Keratinocyte (primary cell): ENCODE measurements around the gene PLAAT5. TPM values are rescaled to one million over a fixed set of nuclear protein-coding genes. Genes with fewer than 3 reads are reported as not detected.

ENCODE experiments used
- DNase-seq: peaks from one replicate; pipeline ENCODE4 v3.0.0-alpha.2; 2011; ENCODE audit warnings: low read depth, missing footprints, low spot score
- FAIRE-seq: peaks from 2 replicates; lab custom pipeline; 2011; peaks lifted over from hg19 to GRCh38; lab: Jason Lieb, UNC
- H2AFZ ChIP-seq: 2 replicates; pipeline ENCODE4 v1.6.0; 2012; ENCODE audit warnings: low read length, control low read depth, inconsistent platforms; ENCODE audit not compliant: control insufficient read depth
- H3K27ac ChIP-seq: 2 replicates; pipeline ENCODE4 v1.5.1; 2011; ENCODE audit warnings: low read length; ENCODE audit not compliant: control insufficient read depth, insufficient read depth
- H3K27me3 ChIP-seq: 3 replicates; pipeline ENCODE4 v1.6.0; 2011; ENCODE audit warnings: low read length; ENCODE audit not compliant: control insufficient read depth, insufficient read depth; ENCODE audit errors: extremely low read depth
- H3K36me3 ChIP-seq, 2 experiments: 2 replicates in 1 of 2; 3 replicates in 1 of 2; pipeline ENCODE4 v1.5.1; 2011; ENCODE audit warnings: low read length in 2 of 2, mild to moderate bottlenecking in 1 of 2; ENCODE audit not compliant: control insufficient read depth in 2 of 2, insufficient read depth in 2 of 2; ENCODE audit errors: extremely low read depth in 1 of 2
- H3K4me1 ChIP-seq: 3 replicates; pipeline ENCODE4 v1.5.1; 2011; ENCODE audit warnings: low read length; ENCODE audit not compliant: control insufficient read depth, insufficient read depth; ENCODE audit errors: extremely low read depth
- H3K4me2 ChIP-seq: 3 replicates; pipeline ENCODE4 v1.6.0; 2011; ENCODE audit warnings: low read depth, low read length; ENCODE audit not compliant: control insufficient read depth, insufficient read depth; ENCODE audit errors: extremely low read depth
- H3K4me3 ChIP-seq, 3 experiments: fragments of 200-600 bp in 1 of 3; sonication (generic) in 1 of 3; 2 replicates in 2 of 3; 3 replicates in 1 of 3; pipeline ENCODE4 v1.5.1; 2011 to 2016; ENCODE audit warnings: low read length in 3 of 3, mild to moderate bottlenecking in 3 of 3, control low read depth in 2 of 3, inconsistent platforms in 1 of 3, low read depth in 1 of 3, mixed read lengths in 1 of 3, mixed run types in 1 of 3, moderate library complexity in 1 of 3; ENCODE audit not compliant: control insufficient read depth in 2 of 3, insufficient read depth in 2 of 3; ENCODE audit errors: extremely low read depth in 1 of 3
- H3K79me2 ChIP-seq: 2 replicates; pipeline ENCODE4 v1.6.0; 2012; ENCODE audit warnings: low read length; ENCODE audit not compliant: control insufficient read depth, insufficient read depth
- H3K9ac ChIP-seq: 3 replicates; pipeline ENCODE4 v1.6.0; 2011; ENCODE audit warnings: low read length; ENCODE audit not compliant: control insufficient read depth, insufficient read depth; ENCODE audit errors: extremely low read depth
- H3K9me1 ChIP-seq: 3 replicates; pipeline ENCODE4 v1.6.0; 2011; ENCODE audit warnings: low read length; ENCODE audit not compliant: control insufficient read depth, insufficient read depth; ENCODE audit errors: extremely low read depth
- H3K9me3 ChIP-seq: 2 replicates; pipeline ENCODE4 v1.5.1; 2012; ENCODE audit warnings: low read depth, low read length; ENCODE audit not compliant: control insufficient read depth
- H4K20me1 ChIP-seq: 3 replicates; pipeline ENCODE4 v1.6.0; 2011; ENCODE audit warnings: low read length; ENCODE audit not compliant: control insufficient read depth, insufficient read depth; ENCODE audit errors: extremely low read depth
- CTCF ChIP-seq, 3 experiments: IDR thresholded peaks in 1 of 3; conservative IDR thresholded peaks in 1 of 3; optimal IDR thresholded peaks in 1 of 3; 2 replicates in 2 of 3; 3 replicates in 1 of 3; pipeline versions ENCODE3 to v1.5.1; 2011; ENCODE audit warnings: low read length in 3 of 3, mild to moderate bottlenecking in 3 of 3, moderate library complexity in 2 of 3, control low read depth in 1 of 3, inconsistent platforms in 1 of 3; ENCODE audit not compliant: insufficient read depth in 2 of 3; ENCODE audit errors: extremely low read depth in 1 of 3
- EZH2 ChIP-seq: IDR thresholded peaks from one replicate; pipeline ENCODE4 v1.6.1; 2012; ENCODE audit warnings: inconsistent platforms, mild to moderate bottlenecking, low read length, moderate library complexity
- dilution Hi-C: fragments of 300-500 bp; cut with MboI; formaldehyde crosslinking; loops from one replicate; pipeline ENCODE4 v1.7.0; 2020; ENCODE audit warnings: low sequenced_read_pairs; ENCODE audit not compliant: extremely low pct_ligation_motif_present
- polyA plus RNA-seq, 5 experiments: library from polyadenylated mRNA; depleted of rRNA in 3 of 5; stranded (reverse) in 3 of 5; stranded (forward) in 1 of 5; unstranded in 1 of 5; fragments of >200 nt; gene quantifications; 1 replicate in 1 of 5; 2 replicates in 3 of 5; 3 replicates in 1 of 5; pipeline versions ENCODE4 v1.2.1 to v1.2.3, GENCODE V29; 2011 to 2012; ENCODE audit warnings: missing spikeins in 2 of 5, low read depth in 1 of 5, low replicate concordance in 1 of 5

Gene PLAAT5
- polyA plus RNA-seq, 1 donor (not counting 4 experiments of a cell fraction or from before 2014, with no cell fraction given): not detected

- Histone ChIP-seq H2AFZ (no peak overlapping the region), H3K4me1 (no peaks in the 10 kb centered on the region), H3K27me3 (peaks cover 19% of the 10 kb centered on the region), H3K79me2 (no peaks in the 10 kb centered on the region), H3K36me3 (no peaks in the 10 kb centered on the region), H4K20me1 (no peaks in the 10 kb centered on the region), H3K9me3 (no peaks in the 10 kb centered on the region), H3K4me3 (no peak overlapping the region), H3K9me1 (no peaks in the 10 kb centered on the region), H3K27ac (no peak overlapping the region), H3K9ac (no peak overlapping the region), H3K4me2 (no peak overlapping the region)
- no peak for TF ChIP-seq EZH2
- TF ChIP-seq CTCF (optimal IDR thresholded peaks at IDR 0.05 in 1 of 3, IDR thresholded peaks at IDR 0.05 in 1 of 3, conservative IDR thresholded peaks at IDR 0.05 in 1 of 3; ENCODE audit: extremely low read depth in 1 of 3, insufficient read depth in 2 of 3, low read length in 3 of 3): no peak
- no peak for DNase-seq
- FAIRE-seq: no peak
- dilution Hi-C loops: no loop called here
These were observed 5.2 kb downstream of the PLAAT5 start for GRCh38 chr11:63485777-63486176.

- DNase-seq (no peak), FAIRE-seq (no peak)
- Histone ChIP-seq H4K20me1 (no peaks in the 10 kb centered on the region), H3K36me3 (no peaks in the 10 kb centered on the region), H3K9ac (no peak overlapping the region), H2AFZ (no peak overlapping the region), H3K9me1 (no peaks in the 10 kb centered on the region), H3K4me2 (no peak overlapping the region), H3K4me1 (no peaks in the 10 kb centered on the region), H3K79me2 (no peaks in the 10 kb centered on the region), H3K4me3 (no peak overlapping the region), H3K27me3 (no peaks in the 10 kb centered on the region), H3K27ac (no peak overlapping the region), H3K9me3 (no peaks in the 10 kb centered on the region)
- TF ChIP-seq CTCF (optimal IDR thresholded peaks at IDR 0.05 in 1 of 3, IDR thresholded peaks at IDR 0.05 in 1 of 3, conservative IDR thresholded peaks at IDR 0.05 in 1 of 3; ENCODE audit: extremely low read depth in 1 of 3, insufficient read depth in 2 of 3, low read length in 3 of 3): no peak
- TF ChIP-seq EZH2: no peak
- dilution Hi-C loops: no loop called here
These were observed 10.9 kb downstream of the PLAAT5 start for GRCh38 chr11:63480039-63480438.
